GM18873 (cell line): ENCODE data around the gene MFAP3.
"Not testable (repeated sequence)": the region's sequence is repeated elsewhere in the genome, so short reads cannot be mapped to it uniquely, and the experiment has no call there.

Experiments used
- ATAC-seq: cut with Tn5 transposase; IDR thresholded peaks from one replicate; pipeline ENCODE4 v1.9.1; 2021; ENCODE audit warnings: mild to moderate bottlenecking, moderate library complexity, moderate number of reproducible peaks; ENCODE audit not compliant: unreplicated experiment, low FRiP score

MFAP3 gene

GRCh38 chr5:154038707-154039457, at the start of gene MFAP3, which contains the start of gene FAM114A2:
Gene MFAP3 (plus strand): TSS chr5:154038967. CDS start chr5:154049723, 10,756 bp downstream.
Gene FAM114A2 (minus strand): TSS chr5:154038910. CDS start chr5:154034953, 3,957 bp downstream.
- peak; percentile 96 for ATAC-seq

- ATAC-seq = no peak
Measured at GRCh38 chr5:153991168-153991567, 47.6 kb upstream of the MFAP3 start.

GRCh38 chr5:153998010-153998409, 40.8 kb upstream of the MFAP3 start:
- ATAC-seq = no peak

DNA sequence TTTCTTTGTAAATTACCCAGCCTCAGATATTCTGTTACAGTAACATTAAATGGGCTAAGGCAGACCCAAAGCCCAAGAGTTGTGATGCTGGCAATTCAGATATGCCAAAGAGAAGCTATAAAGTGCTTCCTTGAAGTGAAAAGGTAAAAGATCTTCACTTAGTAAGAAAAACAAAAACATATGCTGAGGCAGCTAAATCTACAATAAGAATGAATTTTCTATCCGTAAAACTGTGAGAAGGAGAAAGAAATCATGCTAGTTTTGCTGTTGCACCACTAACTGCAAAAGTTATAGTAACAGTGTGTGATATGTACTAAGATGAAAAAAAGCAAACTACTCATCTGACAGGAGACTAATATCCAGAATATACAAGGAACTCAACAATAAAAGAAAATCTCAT, 40.0 kb upstream of the MFAP3 start:
- no peak for ATAC-seq

- no peak for ATAC-seq
Measured at GRCh38 chr5:153999995-154000394, 38.8 kb upstream of the MFAP3 start.

DNA sequence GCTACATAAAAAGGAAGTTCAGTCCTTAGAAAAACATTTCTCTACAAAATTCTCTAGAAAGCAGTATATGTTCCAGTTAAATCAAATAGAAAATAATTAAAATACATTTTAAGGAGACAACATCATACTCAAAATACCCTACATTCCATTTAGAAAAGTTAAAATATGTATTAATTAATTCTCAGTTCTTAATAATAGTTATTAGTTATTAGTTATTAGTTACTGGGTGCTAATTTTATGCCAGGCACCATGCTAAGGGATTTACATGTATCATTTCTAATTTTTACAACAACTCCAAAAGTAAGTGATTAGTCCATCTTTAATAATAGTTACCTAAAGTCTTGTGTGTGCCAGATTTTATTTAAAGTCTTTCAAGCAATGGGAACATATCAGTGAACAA, 38.1 kb upstream of the MFAP3 start:
- no peak for ATAC-seq

DNA sequence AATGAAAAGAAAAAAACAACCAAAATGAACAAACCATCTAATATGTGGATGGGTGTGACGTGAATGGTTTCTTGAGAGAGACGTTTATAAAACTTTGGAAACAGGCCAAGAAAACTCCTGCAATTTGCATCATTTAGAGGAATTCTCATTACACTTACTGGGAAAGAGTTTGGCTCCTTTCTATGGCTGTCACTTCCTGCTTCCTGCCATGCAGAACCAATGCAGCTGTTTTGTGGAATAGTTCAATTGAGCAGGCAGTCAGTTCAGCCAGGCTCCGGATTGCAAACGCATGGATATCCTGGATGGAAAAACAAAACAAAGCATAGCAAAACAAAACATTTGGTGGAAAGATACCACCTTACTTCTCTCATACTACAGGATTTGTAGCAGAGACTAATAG, 36.7 kb upstream of the MFAP3 start:
- no peak for ATAC-seq

DNA sequence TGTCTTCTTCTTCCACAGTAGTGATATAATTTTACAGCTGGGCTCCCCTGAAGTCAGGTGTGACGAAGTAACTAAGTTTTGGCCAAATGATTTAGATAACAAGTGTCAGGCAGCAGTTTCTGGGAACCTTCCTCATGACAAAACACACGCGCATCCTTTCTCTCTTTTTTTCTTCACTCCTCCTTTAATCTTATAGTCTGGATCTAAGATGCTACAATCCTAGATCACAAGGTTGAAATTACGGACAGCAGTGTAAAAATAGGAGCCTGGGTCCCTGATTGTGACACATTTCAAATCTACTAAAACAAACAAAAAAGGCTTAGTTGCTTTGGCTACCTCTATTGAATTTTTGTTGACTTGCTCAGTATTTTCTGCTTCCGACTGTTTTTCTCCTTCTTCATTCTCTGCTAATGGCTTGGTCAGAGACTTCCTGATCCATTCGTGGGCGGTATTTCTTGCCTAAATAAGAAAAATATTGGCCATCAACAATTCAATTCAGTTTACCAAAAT, 36.2 kb upstream of the MFAP3 start:
- no peak for ATAC-seq

DNA sequence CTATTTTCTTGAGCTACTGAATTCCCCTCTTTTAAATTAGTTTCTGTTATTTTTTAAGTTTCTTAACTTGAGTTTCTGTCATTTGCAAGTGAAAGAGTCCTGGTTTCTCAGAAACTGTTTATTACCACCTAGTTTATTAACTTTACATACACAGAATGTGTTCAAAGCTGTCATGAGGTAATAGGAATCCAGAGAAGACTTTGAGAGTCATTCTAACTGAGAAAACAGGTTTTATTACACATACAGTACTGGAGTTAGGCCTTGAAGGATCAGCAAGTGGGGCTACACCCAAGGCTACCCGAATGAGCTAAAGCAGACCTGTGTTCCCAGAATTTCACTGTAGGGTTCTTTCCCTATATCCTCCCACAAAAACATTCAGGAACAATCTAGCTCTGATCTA, 33.1 kb upstream of the MFAP3 start:
- no peak for ATAC-seq

- ATAC-seq = no peak
Measured at GRCh38 chr5:154010660-154011059, 28.1 kb upstream of the MFAP3 start.

- no peak for ATAC-seq
Measured at GRCh38 chr5:154015071-154015693, 23.6 kb upstream of the MFAP3 start.

DNA sequence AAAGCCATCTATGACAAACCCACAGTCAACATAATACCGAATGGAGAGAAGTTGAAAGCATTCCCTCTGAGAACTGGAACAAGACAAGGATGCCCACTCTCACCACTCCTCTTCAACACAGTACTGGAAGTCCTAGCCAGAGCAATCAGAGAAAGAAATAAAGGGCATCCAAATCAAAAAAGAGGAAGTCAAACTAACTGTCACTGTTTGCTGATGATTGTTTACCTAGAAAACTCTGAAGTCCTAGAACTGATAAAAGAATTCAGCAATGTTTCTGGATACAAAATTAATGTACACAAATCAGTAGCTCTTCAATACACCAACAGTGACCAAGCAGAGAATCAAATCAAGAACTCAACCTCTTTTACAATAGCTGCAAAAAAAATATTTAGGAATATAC, 19.8 kb upstream of the MFAP3 start:
- not testable (repeated sequence) for ATAC-seq

GRCh38 chr5:154025951-154026350, 12.8 kb upstream of the MFAP3 start:
- no peak for ATAC-seq

- ATAC-seq = no peak
Measured at GRCh38 chr5:154031937-154032489, 6.8 kb upstream of the MFAP3 start.

DNA sequence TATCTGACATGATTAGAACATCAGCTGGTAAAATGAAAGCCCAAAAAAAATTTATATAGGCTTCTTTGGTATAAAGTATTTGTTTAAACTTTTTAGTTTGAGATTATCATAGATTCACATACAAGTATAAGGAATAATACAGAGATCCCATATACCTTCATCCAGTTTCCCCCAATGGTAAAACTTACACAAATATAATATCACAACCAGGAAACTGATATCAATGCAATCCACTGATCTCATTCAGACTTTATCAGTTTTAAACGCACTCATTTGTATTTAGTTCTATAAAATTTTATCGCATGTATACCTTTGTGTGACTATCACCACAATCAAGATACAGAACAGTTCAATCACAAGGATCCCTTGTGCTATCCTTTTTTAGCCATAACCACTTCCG, 3.8 kb upstream of the MFAP3 start:
- no peak for ATAC-seq

GRCh38 chr5:154038261-154038706, 483 bp upstream of the MFAP3 start:
- ATAC-seq = peak; percentile 42

DNA sequence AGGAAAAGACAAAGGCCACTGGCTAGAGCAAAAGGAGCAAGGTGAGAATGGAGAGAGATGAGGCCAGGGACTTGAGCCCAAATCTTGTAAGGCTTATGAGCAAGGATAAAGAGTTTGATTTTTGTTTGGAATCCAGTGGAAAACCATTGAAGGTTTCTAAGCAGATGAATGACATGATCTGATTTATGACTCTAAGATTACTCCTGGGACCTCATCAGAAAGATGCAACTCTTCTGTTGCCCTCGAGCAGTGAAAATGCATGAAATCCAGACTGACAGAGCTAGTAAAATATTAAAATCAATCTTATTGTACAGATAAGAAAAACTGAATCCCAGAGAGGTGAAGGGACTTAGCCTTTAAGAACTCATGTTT, 677 bp downstream of the MFAP3 start:
- no peak for ATAC-seq

DNA sequence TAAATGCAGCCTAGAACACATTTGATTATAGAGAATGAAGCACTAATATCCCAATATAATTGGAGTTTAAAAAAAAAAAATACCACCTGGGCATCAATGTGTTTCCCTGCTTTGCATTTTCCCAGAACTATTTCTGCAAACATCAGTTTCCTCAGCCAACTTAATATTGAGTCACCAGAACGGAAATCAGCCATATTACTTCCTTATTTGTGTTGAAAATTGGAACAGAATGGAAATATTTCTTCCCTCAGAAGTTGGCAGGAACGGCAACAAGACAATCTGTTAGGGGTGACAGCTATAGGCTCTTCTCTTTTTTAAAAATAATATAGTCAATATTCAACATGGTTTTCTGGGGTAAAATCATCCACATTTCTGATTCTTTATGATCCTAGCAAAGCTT, 4.0 kb downstream of the MFAP3 start:
- ATAC-seq = no peak

GRCh38 chr5:154044099-154044498, 5.3 kb downstream of the MFAP3 start:
- no peak for ATAC-seq

DNA sequence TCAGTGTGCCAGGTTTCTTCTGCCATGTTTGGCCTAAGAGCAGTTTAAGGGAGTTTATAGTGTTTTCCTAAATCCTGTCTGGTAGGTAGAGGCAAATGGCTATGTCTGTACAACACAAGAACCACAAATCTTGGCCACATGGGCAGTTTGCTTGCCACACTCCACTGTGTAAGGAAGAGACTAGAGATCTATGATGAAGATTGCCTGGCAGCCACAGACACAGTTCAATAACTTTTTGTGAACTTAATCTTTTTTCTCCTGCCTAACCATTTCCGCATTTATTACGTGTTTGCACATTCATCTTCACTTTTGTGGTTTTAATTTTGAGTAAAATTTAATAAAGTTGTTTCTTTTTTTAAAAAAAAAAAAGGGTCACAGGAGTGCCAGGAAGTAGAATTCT, 5.8 kb downstream of the MFAP3 start:
- ATAC-seq = no peak

GRCh38 chr5:154046486-154046885, 7.7 kb downstream of the MFAP3 start:
- ATAC-seq = no peak

- no peak for ATAC-seq
Measured at GRCh38 chr5:154047324-154047723, 8.6 kb downstream of the MFAP3 start.
